Stimulated activated CD8-positive, alpha-beta memory T cell treated with anti-CD3 and anti-CD28 coated beads, Interleukin-7, amount 100 ng/mL, for 1 hour (primary cell): ENCODE data around the gene DNAH10.
A peak's percentile ranks its signal among the peaks of the same experiment; 100 is the strongest.
"Not testable (repeated sequence)": the region's sequence is repeated elsewhere in the genome, so short reads cannot be mapped to it uniquely, and the experiment has no call there.

Source experiments
- DNase-seq, 2 donors: peaks; one replicate each; pipeline ENCODE4 v3.0.0-alpha.2; 2020; ENCODE audit warnings: low read depth in 2 of 2

The DNAH10 gene

GRCh38 chr12:123908884-123909725, 147.0 kb downstream of the DNAH10 start:
- DNase-seq: no peak

GRCh38 chr12:123910057-123910456, 148.0 kb downstream of the DNAH10 start:
- DNase-seq: no peak

- DNase-seq: no peak
Observed at GRCh38 chr12:123910761-123911193, 148.7 kb downstream of the DNAH10 start.

GRCh38 chr12:123911672-123912409, 149.7 kb downstream of the DNAH10 start:
- DNase-seq: not testable (repeated sequence)

GRCh38 chr12:123912415-123913380, 150.6 kb downstream of the DNAH10 start:
- no peak for DNase-seq

GRCh38 chr12:123914726-123915333, 152.7 kb downstream of the DNAH10 start:
- no peak for DNase-seq

- peak in 1 of 2 donors; percentile 19 for DNase-seq
Observed at GRCh38 chr12:123916729-123917128, 154.6 kb downstream of the DNAH10 start.

GRCh38 chr12:123917337-123917850, 155.3 kb downstream of the DNAH10 start:
- no peak for DNase-seq

- DNase-seq: no peak
Observed at GRCh38 chr12:123919980-123920360, 157.9 kb downstream of the DNAH10 start.

- DNase-seq: no peak
Observed at GRCh38 chr12:123923038-123923437, 160.9 kb downstream of the DNAH10 start.

GRCh38 chr12:123923927-123924326, 161.8 kb downstream of the DNAH10 start:
- DNase-seq: no peak

GRCh38 chr12:123924539-123924938, 162.4 kb downstream of the DNAH10 start:
- no peak for DNase-seq

- DNase-seq: no peak
Observed at GRCh38 chr12:123928274-123928865, 166.3 kb downstream of the DNAH10 start.

- no peak for DNase-seq
Observed at GRCh38 chr12:123928897-123929296, 166.8 kb downstream of the DNAH10 start.

GRCh38 chr12:123929946-123930583, 168.0 kb downstream of the DNAH10 start:
- no peak for DNase-seq

GRCh38 chr12:123931686-123932321, 169.7 kb downstream of the DNAH10 start:
- no peak for DNase-seq

- no peak for DNase-seq
Observed at GRCh38 chr12:123933214-123933613, 171.1 kb downstream of the DNAH10 start.

GRCh38 chr12:123934016-123934620, 172.0 kb downstream of the DNAH10 start:
- DNase-seq: no peak

- DNase-seq: no peak
Observed at GRCh38 chr12:123934829-123935228, 172.7 kb downstream of the DNAH10 start.
